Tibial nerve (tissue), 4 donors: ENCODE results near the gene ELFN1.

Experiments used
- CTCF ChIP-seq, 5 experiments: fragments of 200-600 bp in 3 of 5; fragments of 450-650 bp in 2 of 5; sonication (generic) in 3 of 5; IDR thresholded peaks; one replicate each; pipeline ENCODE4 v1.5.1; 2016 to 2019; ENCODE audit warnings: antibody characterized with exemption in 5 of 5, mild to moderate bottlenecking in 3 of 5, moderate library complexity in 2 of 5
- EP300 ChIP-seq, 2 donors: sonication (generic); formaldehyde crosslinking; IDR thresholded peaks; one replicate each; pipeline ENCODE4 v1.6.1; 2017; ENCODE audit warnings: antibody characterized with exemption in 2 of 2, mild to moderate bottlenecking in 1 of 2

- TF ChIP-seq CTCF (IDR thresholded peaks at IDR 0.05) (no peak), EP300 (IDR thresholded peaks at IDR 0.05) (no peak)
These were observed 2.9 kb downstream of the ELFN1 start for GRCh38 chr7:1672851-1673486.
